Esophagus muscularis mucosa (tissue), 4 donors: ENCODE results near the gene GABARAPL1.

Experiments used
- CTCF ChIP-seq, 3 experiments: fragments of 200-600 bp in 2 of 3; fragments of 450-650 bp in 1 of 3; sonication (generic) in 2 of 3; IDR thresholded peaks; one replicate each; pipeline ENCODE4 v1.5.1; 2017 to 2019; ENCODE audit warnings: antibody characterized with exemption in 3 of 3, mild to moderate bottlenecking in 2 of 3, moderate library complexity in 1 of 3
- EP300 ChIP-seq: sonication (generic); formaldehyde crosslinking; IDR thresholded peaks from one replicate; pipeline ENCODE4 v1.6.1; 2017; ENCODE audit warnings: antibody characterized with exemption
- POLR2A ChIP-seq: fragments of 450-650 bp; IDR thresholded peaks from one replicate; pipeline ENCODE4 v1.6.1; 2017; ENCODE audit warnings: antibody characterized with exemption, moderate library complexity, mild to moderate bottlenecking, low read depth
- POLR2AphosphoS5 ChIP-seq, 2 donors: sonication (generic); formaldehyde crosslinking; IDR thresholded peaks; one replicate each; pipeline ENCODE4 v1.6.1; 2017; ENCODE audit warnings: antibody characterized with exemption in 2 of 2

GRCh38 chr12:10260927-10261326 is 48.2 kb downstream of the GABARAPL1 start:
- no peak for TF ChIP-seq CTCF (IDR thresholded peaks at IDR 0.05)
- no peak for TF ChIP-seq POLR2A
- no peak for TF ChIP-seq POLR2AphosphoS5 (IDR thresholded peaks at IDR 0.05)
- no peak for TF ChIP-seq EP300
